Prostate gland (tissue), 2 donors: ENCODE measurements around the gene EWSR1. TPM values are rescaled to one million over a fixed set of nuclear protein-coding genes. Genes with fewer than 3 reads are reported as not detected.
"Not testable (repeated sequence)": the region's sequence is repeated elsewhere in the genome, so short reads cannot be mapped to it uniquely, and the experiment has no call there.

Source experiments
- DNase-seq: peaks from one replicate; pipeline ENCODE4 v3.0.0-alpha.2; 2019; ENCODE audit warnings: low spot score
- H3K27ac ChIP-seq, 2 donors: fragments of 200-600 bp; sonication (generic); 2 replicates each; pipeline ENCODE4 v1.5.1; 2017 to 2019
- H3K27me3 ChIP-seq: fragments of 200-600 bp; sonication (generic); replicated peaks from 2 replicates; pipeline ENCODE4 v1.5.1; 2019; ENCODE audit not compliant: insufficient read depth
- H3K36me3 ChIP-seq, 2 donors: fragments of 200-600 bp; sonication (generic); 1 replicate in 1 of 2; 2 replicates in 1 of 2; pipeline versions ENCODE4 v1.5.1 to v1.8.1; 2017 to 2019
- H3K4me1 ChIP-seq: fragments of 200-600 bp; sonication (generic); replicated peaks from 2 replicates; pipeline ENCODE4 v1.5.1; 2019
- H3K4me3 ChIP-seq, 2 donors: fragments of 200-600 bp; sonication (generic); 2 replicates each; pipeline ENCODE4 v1.5.1; 2017 to 2019
- H3K9me3 ChIP-seq: fragments of 200-600 bp; sonication (generic); 2 replicates; pipeline ENCODE4 v1.5.1; 2017
- CTCF ChIP-seq, 4 experiments: fragments of 200-600 bp in 2 of 4; fragments of 450-650 bp in 2 of 4; sonication (generic) in 2 of 4; IDR thresholded peaks; 1 replicate in 3 of 4; 2 replicates in 1 of 4; pipeline ENCODE4 v1.5.1; 2016 to 2019; ENCODE audit warnings: antibody characterized with exemption in 4 of 4, mild to moderate bottlenecking in 2 of 4, moderate library complexity in 2 of 4
- POLR2A ChIP-seq: fragments of 450-650 bp; IDR thresholded peaks from one replicate; pipeline ENCODE4 v1.6.1; 2016; ENCODE audit warnings: antibody characterized with exemption, mild to moderate bottlenecking
- POLR2AphosphoS5 ChIP-seq: sonication (generic); formaldehyde crosslinking; IDR thresholded peaks from one replicate; pipeline ENCODE4 v1.6.1; 2017; ENCODE audit warnings: antibody characterized with exemption
- WGBS: methylation state at CpG from one replicate; pipeline ENCODE4 v1.1.5; 2018; 5-methylcytosine and 5-hydroxymethylcytosine counted together
- intact Hi-C: fragments of 100-400 bp; cut with DNase I; formaldehyde crosslinking; loops from one replicate; pipeline ENCODE4 v1.14.2; 2022
- total RNA-seq, 2 donors: library from RNA; depleted of rRNA; stranded (reverse); fragments of >200 nt; gene quantifications; one replicate each; pipeline ENCODE4 v1.1.0, GENCODE V29; 2016

The EWSR1 gene
- total RNA-seq, 2 donors from 2014 or later: 181 to 213 TPM

GRCh38 chr22:29342177-29342576 is 74.1 kb downstream of the EWSR1 start:
- Histone ChIP-seq H3K4me3 (no peak overlapping the region), H3K27ac (peak overlapping the region; percentile 38 to 51), H3K36me3 (peaks cover 3 to 14% of the 10 kb centered on the region in 2 donors), H3K4me1 (peaks cover 22% of the 10 kb centered on the region), H3K27me3 (no peaks in the 10 kb centered on the region), H3K9me3 (no peaks in the 10 kb centered on the region)
- 89% methylated on average over 6 of the region's 6 CpGs for WGBS
- no peak for TF ChIP-seq POLR2A
- TF ChIP-seq CTCF (IDR thresholded peaks at IDR 0.05): no peak
- no peak for TF ChIP-seq POLR2AphosphoS5
- DNase-seq: no peak
- intact Hi-C loops: no loop called here

GRCh38 chr22:29342577-29343312 is 74.7 kb downstream of the EWSR1 start:
- Histone ChIP-seq H3K27ac (peak overlapping the region; percentile 38 to 51), H3K36me3 (peaks cover 3 to 19% of the 10 kb centered on the region in 2 donors), H3K9me3 (no peaks in the 10 kb centered on the region), H3K4me1 (peaks cover 16% of the 10 kb centered on the region), H3K27me3 (no peaks in the 10 kb centered on the region), H3K4me3 (no peak overlapping the region)
- TF ChIP-seq CTCF (IDR thresholded peaks at IDR 0.05) (no peak), POLR2AphosphoS5 (peak; percentile 29), POLR2A (no peak)
- intact Hi-C loops: no loop called here
- 59% methylated on average over 10 of the region's 10 CpGs for WGBS
- DNase-seq: peak; percentile 46

GRCh38 chr22:29343313-29343805 is 75.3 kb downstream of the EWSR1 start:
- DNase-seq: no peak
- 46% methylated on average over 7 of the region's 7 CpGs for WGBS

GRCh38 chr22:29344137-29344536 is 76.1 kb downstream of the EWSR1 start:
- no peaks in the 10 kb centered on the region for H3K9me3 ChIP-seq
- TF ChIP-seq POLR2A: no peak
- TF ChIP-seq POLR2AphosphoS5: peak; percentile 81
- TF ChIP-seq CTCF (IDR thresholded peaks at IDR 0.05): no peak
- no peaks in the 10 kb centered on the region for H3K27me3 ChIP-seq
- H3K4me1 ChIP-seq: peaks cover 14% of the 10 kb centered on the region
- intact Hi-C loops: no loop called here
- H3K36me3 ChIP-seq: peaks cover 6 to 17% of the 10 kb centered on the region in 2 donors
- peak overlapping the region in 1 of 2 donors; percentile 51 for H3K27ac ChIP-seq
- 33% methylated on average over 5 of the region's 5 CpGs for WGBS
- H3K4me3 ChIP-seq: no peak overlapping the region
- peak; percentile 80 for DNase-seq

More at GRCh38 chr22:29343313-29343805, 75.3 kb downstream of the EWSR1 start:
- Histone ChIP-seq H3K4me1 (peaks cover 14% of the 10 kb centered on the region), H3K4me3 (no peak overlapping the region), H3K27ac (peak overlapping the region in 1 of 2 donors; percentile 51), H3K9me3 (no peaks in the 10 kb centered on the region), H3K36me3 (peaks cover 3 to 20% of the 10 kb centered on the region in 2 donors), H3K27me3 (no peaks in the 10 kb centered on the region)
- TF ChIP-seq CTCF (IDR thresholded peaks at IDR 0.05): no peak
- no peak for TF ChIP-seq POLR2AphosphoS5
- TF ChIP-seq POLR2A: no peak
- intact Hi-C loops: no loop called here

GRCh38 chr22:29344889-29345288 is 76.8 kb downstream of the EWSR1 start:
- H3K27me3 ChIP-seq, H3K4me3 ChIP-seq, DNase-seq, H3K9me3 ChIP-seq, intact Hi-C loops: not testable (repeated sequence)
- Histone ChIP-seq H3K36me3 (peaks cover 13 to 15% of the 10 kb centered on the region in 2 donors), H3K27ac (peak overlapping the region; percentile 21 to 68), H3K4me1 (peaks cover 14% of the 10 kb centered on the region)
- WGBS: 85% methylated on average over 5 of the region's 5 CpGs
